HCT116 (cell line): ENCODE measurements around the gene ABHD16A. TPM values are rescaled to one million over a fixed set of nuclear protein-coding genes. Genes with fewer than 3 reads are reported as not detected.

Experiments
- ATAC-seq: fragments of 200-7000 bp; cut with Tn5 transposase; 2 replicates; pipeline ENCODE4 v1.9.1; 2020; ENCODE audit warnings: mild to moderate bottlenecking, moderate library complexity
- BruUV-seq: library from RNA; stranded (reverse); fragments of 400-500 nt; replicated peaks from 2 replicates; lab custom pipeline; 2021; lab: Mats Ljungman, UMichigan
- CTCF ChIA-PET: fragments of 300-600 bp; sonication (Branson Sonifier 250); formaldehyde crosslinking; loops from one replicate; lab custom pipeline; 2021; ENCODE audit warnings: antibody characterized with exemption; lab: Charles Lee
- POLR2A ChIA-PET: fragments of 300-600, 350-600 bp; sonication (Branson Sonifier 250); formaldehyde crosslinking; loops from one replicate; lab custom pipeline; 2021; ENCODE audit warnings: antibody characterized with exemption; lab: Charles Lee
- RAD21 ChIA-PET, 2 experiments: fragments of 300-600 bp; sonication (Branson Sonifier 250); formaldehyde crosslinking; loops; one replicate each; lab custom pipeline; 2023; ENCODE audit warnings: low total read pairs in 2 of 2; ENCODE audit not compliant: uncharacterized antibody in 2 of 2, unreplicated experiment in 2 of 2, low non-redundant PET in 1 of 2; lab: Charles Lee
- DNase-seq: peaks from one replicate; pipeline ENCODE4 v3.0.0-alpha.2; 2010; ENCODE audit warnings: low read depth, low spot score
- H2AFZ ChIP-seq: fragments of 200-600 bp; shearing (Covaris generic), sonication (generic); 2 replicates; pipeline ENCODE4 v1.6.1; 2017; ENCODE audit warnings: low read depth, mixed run types, mixed read lengths, antibody characterized with exemption, low read length; ENCODE audit not compliant: poor library complexity, severe bottlenecking
- H3K27ac ChIP-seq: 2 replicates; pipeline ENCODE4 v1.5.1; 2012; ENCODE audit warnings: low read depth, low read length
- H3K27me3 ChIP-seq: fragments of 200-600 bp; sonication (generic); 2 replicates; pipeline ENCODE4 v1.6.1; 2016; ENCODE audit warnings: mixed run types, low read length, mixed read lengths; ENCODE audit not compliant: insufficient read depth
- H3K36me3 ChIP-seq, 2 experiments: fragments of 200-500 bp in 1 of 2; fragments of 200-600 bp in 1 of 2; sonication (Bioruptor generic) in 1 of 2; sonication (generic) in 1 of 2; 2 replicates each; pipeline versions ENCODE4 v1.5.1 to v1.6.1; 2014 to 2016; ENCODE audit warnings: low read length in 2 of 2, inconsistent platforms in 1 of 2, mixed read lengths in 1 of 2, mixed run types in 1 of 2; ENCODE audit not compliant: insufficient read depth in 2 of 2, control insufficient read depth in 1 of 2
- H3K4me1 ChIP-seq, 2 experiments: fragments of 200-600 bp in 1 of 2; sonication (generic) in 1 of 2; 2 replicates each; pipeline versions ENCODE4 v1.5.1 to v1.6.1; 2012 to 2017; ENCODE audit warnings: low read length in 2 of 2, inconsistent platforms in 1 of 2, mild to moderate bottlenecking in 1 of 2, mixed read lengths in 1 of 2, mixed run types in 1 of 2, moderate library complexity in 1 of 2; ENCODE audit not compliant: insufficient read depth in 2 of 2, control insufficient read depth in 1 of 2
- H3K4me2 ChIP-seq: fragments of 200-600 bp; sonication (generic); 2 replicates; pipeline ENCODE4 v1.6.1; 2017; ENCODE audit warnings: mixed run types, low read length, mixed read lengths
- H3K4me3 ChIP-seq, 2 experiments: fragments of 200-600 bp in 1 of 2; sonication (generic) in 1 of 2; replicated peaks in 1 of 2; 2 replicates each; pipeline ENCODE4 v1.5.1; 2011 to 2016; ENCODE audit warnings: low read length in 2 of 2, control low read depth in 1 of 2, low read depth in 1 of 2, mild to moderate bottlenecking in 1 of 2, mixed read lengths in 1 of 2, mixed run types in 1 of 2
- H3K79me2 ChIP-seq: fragments of 200-600 bp; sonication (generic); 2 replicates; pipeline ENCODE4 v1.6.1; 2017; ENCODE audit warnings: mild to moderate bottlenecking, mixed run types, low read length, moderate library complexity, mixed read lengths; ENCODE audit not compliant: insufficient read depth
- H3K9ac ChIP-seq: fragments of 200-600 bp; sonication (generic); 2 replicates; pipeline ENCODE4 v1.6.1; 2016; ENCODE audit warnings: low read length, mixed read lengths
- H3K9me2 ChIP-seq: fragments of 200-600 bp; sonication (generic), shearing (Covaris generic); 2 replicates; pipeline ENCODE4 v1.6.1; 2017; ENCODE audit warnings: mixed run types, mild to moderate bottlenecking, moderate library complexity; ENCODE audit not compliant: insufficient read depth
- H3K9me3 ChIP-seq, 2 experiments: fragments of 200-500 bp in 1 of 2; fragments of 200-600 bp in 1 of 2; sonication (Bioruptor generic) in 1 of 2; sonication (generic) in 1 of 2; 2 replicates each; pipeline ENCODE4 v1.6.1; 2014 to 2017; ENCODE audit warnings: low read length in 2 of 2, mixed read lengths in 2 of 2, inconsistent platforms in 1 of 2, low read depth in 1 of 2, mild to moderate bottlenecking in 1 of 2, mixed run types in 1 of 2, moderate library complexity in 1 of 2; ENCODE audit not compliant: control insufficient read depth in 1 of 2, insufficient read depth in 1 of 2
- H4K20me1 ChIP-seq: fragments of 200-600 bp; sonication (generic), shearing (Covaris generic); 2 replicates; pipeline ENCODE4 v1.6.1; 2017; ENCODE audit warnings: mixed run types, mild to moderate bottlenecking, moderate library complexity; ENCODE audit not compliant: insufficient read depth
- CEBPB ChIP-seq: IDR thresholded peaks from 2 replicates; pipeline ENCODE4 v1.6.1; 2012; ENCODE audit warnings: low read depth
- CTCF ChIP-seq, 3 experiments: fragments of 200-600 bp in 1 of 3; sonication (generic) in 1 of 3; IDR thresholded peaks in 2 of 3; conservative IDR thresholded peaks in 1 of 3; 2 replicates each; pipeline ENCODE4 v1.5.1; 2012 to 2017; ENCODE audit warnings: low read depth in 2 of 3, low read length in 2 of 3, antibody characterized with exemption in 1 of 3, borderline replicate concordance in 1 of 3, control low read depth in 1 of 3, mild to moderate bottlenecking in 1 of 3, mixed read lengths in 1 of 3, mixed run types in 1 of 3, moderate library complexity in 1 of 3; ENCODE audit not compliant: insufficient read depth in 1 of 3
- EZH2 ChIP-seq: fragments of 200-600 bp; sonication (generic); IDR thresholded peaks from 2 replicates; pipeline ENCODE4 v1.6.1; 2017; ENCODE audit warnings: antibody characterized with exemption, mixed run types
- FOSL1 ChIP-seq: IDR thresholded peaks from 2 replicates; pipeline ENCODE4 v1.6.1; 2012; ENCODE audit warnings: low read depth
- JUND ChIP-seq: IDR thresholded peaks from 2 replicates; pipeline ENCODE4 v1.6.1; 2012
- POLR2A ChIP-seq: IDR thresholded peaks from 2 replicates; pipeline ENCODE4 v1.7.0; 2011; ENCODE audit warnings: borderline replicate concordance; ENCODE audit not compliant: insufficient read depth, insufficient read length; ENCODE audit errors: extremely low read depth
- SIN3A ChIP-seq: IDR thresholded peaks from 2 replicates; pipeline ENCODE4 v1.6.1; 2012; ENCODE audit warnings: low read depth
- SP1 ChIP-seq: IDR thresholded peaks from 2 replicates; pipeline ENCODE4 v1.6.1; 2012; ENCODE audit warnings: low read depth
- SRF ChIP-seq: IDR thresholded peaks from 2 replicates; pipeline ENCODE4 v1.6.1; 2012; ENCODE audit warnings: low read depth
- TCF7L2 ChIP-seq: IDR thresholded peaks from 2 replicates; pipeline ENCODE4 v1.7.0; 2011; ENCODE audit warnings: borderline replicate concordance, inconsistent platforms; ENCODE audit not compliant: insufficient read depth, insufficient read length; ENCODE audit errors: extremely low read depth
- YY1 ChIP-seq: IDR thresholded peaks from 2 replicates; pipeline ENCODE4 v1.6.1; 2011; ENCODE audit warnings: low read length, low read depth, moderate library complexity, mild to moderate bottlenecking; ENCODE audit not compliant: insufficient replicate concordance; ENCODE audit errors: extremely low read depth
- ZFX ChIP-seq: fragments of 450-650 bp; IDR thresholded peaks from 2 replicates; pipeline ENCODE4 v1.6.1; 2017
- ZNF274 ChIP-seq: fragments of 200-500 bp; sonication (Bioruptor generic); IDR thresholded peaks from 2 replicates; pipeline ENCODE4 v1.6.1; 2014; ENCODE audit warnings: mild to moderate bottlenecking, low read depth, low read length, inconsistent platforms
- intact Hi-C: fragments of 100-400 bp; cut with micrococcal nuclease; formaldehyde crosslinking; loops from 2 replicates; pipeline ENCODE4 v1.10.0; 2022
- total RNA-seq: library from RNA; stranded (reverse); gene quantifications from one replicate; pipeline ENCODE4 v1.2.1, GENCODE V29; 2021; ENCODE audit not compliant: unreplicated experiment
- TF ChIP-seq, protein P1 (sequence below): IDR thresholded peaks from 2 replicates; pipeline ENCODE4 v1.6.1; 2012
- TF ChIP-seq, protein P2 (sequence below): IDR thresholded peaks from 2 replicates; pipeline ENCODE4 v1.6.1; 2012

ABHD16A gene
- total RNA-seq, 1 experiment from 2014 or later, result 32.4 TPM

DNA sequence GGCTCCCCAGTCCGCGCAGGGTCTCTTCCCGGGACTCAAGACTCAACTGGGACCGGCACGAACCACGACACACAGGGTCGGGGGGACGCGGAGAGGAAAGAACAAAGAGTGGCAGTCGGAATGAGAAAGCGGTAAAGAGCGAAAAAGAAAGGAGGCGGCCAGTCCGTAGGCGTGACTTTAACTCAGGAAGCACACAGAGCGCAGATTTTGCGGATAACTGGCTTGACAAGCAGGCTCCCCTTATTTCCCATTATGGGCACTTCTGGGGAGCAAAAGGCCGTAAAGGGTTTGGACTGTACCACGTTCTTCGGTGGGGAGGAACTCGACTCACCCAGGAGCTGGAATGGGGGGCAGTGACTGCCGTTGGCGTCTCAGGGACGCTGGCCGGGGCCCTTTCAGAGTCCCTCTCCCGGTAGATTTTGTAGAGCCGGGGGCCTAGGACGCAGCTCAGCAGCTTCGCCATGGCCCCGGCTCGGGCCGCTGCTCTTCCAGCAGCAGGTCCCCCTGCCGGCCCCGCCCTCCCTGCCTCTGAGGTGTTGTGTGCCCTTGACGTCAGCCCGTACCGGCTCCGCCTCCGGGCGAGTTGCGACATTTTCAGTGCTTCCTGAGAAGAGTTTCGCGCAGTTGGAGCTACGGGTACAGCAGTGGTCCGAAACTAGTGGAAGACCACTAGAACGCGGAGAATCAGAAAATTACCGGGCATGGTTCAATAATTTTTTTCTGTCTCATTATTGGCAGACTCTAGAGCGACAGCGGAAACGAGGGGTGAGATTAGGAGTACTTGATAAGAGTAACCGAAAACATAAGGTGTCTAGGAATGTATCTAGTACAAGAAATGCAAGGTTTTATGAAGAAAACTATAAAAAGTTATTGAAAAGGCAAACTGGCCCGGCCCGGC lies at the start of gene ABHD16A (continued):
- TF ChIP-seq SRF (no peak; the same call in none of the 2 replicates), FOSL1 (no peak), EZH2 (no peak), CTCF (IDR thresholded peaks at IDR 0.05 in 2 of 3, conservative IDR thresholded peaks at IDR 0.05 in 1 of 3; ENCODE audit: borderline replicate concordance in 1 of 3, insufficient read depth in 1 of 3, low read depth in 2 of 3, low read length in 2 of 3) (0 out of 6 replicates have a peak, but pooled peaks of 1 of the 3 experiments have one; percentile 4), CEBPB (peak; percentile 99)
- TF ChIP-seq, all 23 proteins: peak for 13

- no peak for DNase-seq
- POLR2A ChIA-PET, result interaction anchor here (1.0 kb wide), 1 partner anchor 16 kb away, joined by 4 read pairs; the partner anchor contains the start of gene CLIC1
- TF ChIP-seq ZFX, result no peak
- no peak for TF ChIP-seq JUND
- TF ChIP-seq POLR2A, result no peak
- no peak for TF ChIP-seq TCF7L2
- TF ChIP-seq YY1, result no peak
- TF ChIP-seq, protein P1, sequence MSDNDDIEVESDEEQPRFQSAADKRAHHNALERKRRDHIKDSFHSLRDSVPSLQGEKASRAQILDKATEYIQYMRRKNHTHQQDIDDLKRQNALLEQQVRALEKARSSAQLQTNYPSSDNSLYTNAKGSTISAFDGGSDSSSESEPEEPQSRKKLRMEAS, result no peak
- TF ChIP-seq, protein P2, sequence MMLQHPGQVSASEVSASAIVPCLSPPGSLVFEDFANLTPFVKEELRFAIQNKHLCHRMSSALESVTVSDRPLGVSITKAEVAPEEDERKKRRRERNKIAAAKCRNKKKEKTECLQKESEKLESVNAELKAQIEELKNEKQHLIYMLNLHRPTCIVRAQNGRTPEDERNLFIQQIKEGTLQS, result no peak
- TF ChIP-seq FOSL1, result no peak
- no peak for TF ChIP-seq SIN3A
- TF ChIP-seq SRF, result no peak
- no peak for TF ChIP-seq ZNF274
- no peak for TF ChIP-seq SP1
- no peak for TF ChIP-seq CTCF (IDR thresholded peaks at IDR 0.05 in 2 of 3, conservative IDR thresholded peaks at IDR 0.05 in 1 of 3; ENCODE audit: borderline replicate concordance in 1 of 3, insufficient read depth in 1 of 3, low read depth in 2 of 3, low read length in 2 of 3)
These were observed 49.7 kb upstream of the ABHD16A start for GRCh38 chr6:31752739-31753319.

More at GRCh38 chr6:31752739-31753319, 49.7 kb upstream of the ABHD16A start:
- peak; percentile 48; the same call in 1 of the 2 replicates for ATAC-seq
- Histone ChIP-seq H3K36me3 (peaks cover 2 to 8% of the 10 kb centered on the region in 2 experiments; a peak in 3 of 4 replicates), H2AFZ (no peak overlapping the region), H3K4me1 (no peaks in the 10 kb centered on the region), H3K27ac (no peak overlapping the region), H3K27me3 (no peaks in the 10 kb centered on the region), H3K9ac (no peak overlapping the region), H3K9me2 (no peaks in the 10 kb centered on the region), H3K79me2 (no peaks in the 10 kb centered on the region), H3K9me3 (no peaks in the 10 kb centered on the region), H3K4me2 (no peak overlapping the region), H4K20me1 (no peaks in the 10 kb centered on the region), H3K4me3 (no peak overlapping the region)
- CTCF ChIA-PET, result interaction anchor here (1.0 kb wide), 1 partner anchor 17 kb away, joined by 4 read pairs; no protein-coding TSS in a partner anchor
- RAD21 ChIA-PET, result no interaction called here
- BruUV-seq, result no TSS peak
- intact Hi-C loops, result no loop called here
